ENCODE results near the gene C6orf163.
A peak's percentile ranks its signal among the peaks of the same experiment; 100 is the strongest.

The C6orf163 gene

GRCh38 chr6:87407901-87408720 is 63.5 kb downstream of the C6orf163 start, which contains the start of gene CFAP206:
CFAP206 (plus strand) TSS chr6:87407972; CDS start chr6:87409840, 1,868 bp downstream.
- peaks cover 15 to 37% of the 10 kb centered on the region in 2 donors for H3K27me3 Mint-ChIP-seq
- H3K4me1 Mint-ChIP-seq (ENCODE audit: low read depth in 2 of 2): peaks cover 5 to 6% of the 10 kb centered on the region in 2 donors
- peak; percentile 78 for ATAC-seq (replicated peaks)
- H3K36me3 Mint-ChIP-seq (ENCODE audit: insufficient read depth): peaks cover 9% of the 10 kb centered on the region
- H3K27ac Mint-ChIP-seq: peak within 1 kb of the TSS; percentile 72 to 90
- DNase-seq: peak; percentile 60 to 76 (median 64)
- no peaks in the 10 kb centered on the region for H3K9me3 Mint-ChIP-seq
- H3K4me3 Mint-ChIP-seq: peak within 1 kb of the TSS; percentile 86 to 87

- Mint-ChIP-seq H3K4me1 (ENCODE audit: low read depth in 2 of 2) (peaks cover 5 to 6% of the 10 kb centered on the region in 2 donors), H3K9me3 (no peaks in the 10 kb centered on the region), H3K4me3 (peak overlapping the region; percentile 86 to 87), H3K27ac (peak overlapping the region in 1 of 2 donors; percentile 90), H3K36me3 (ENCODE audit: insufficient read depth) (peaks cover 9% of the 10 kb centered on the region), H3K27me3 (peaks cover 15 to 40% of the 10 kb centered on the region in 2 donors)
- DNase-seq: no peak
- no peak for ATAC-seq (replicated peaks)
Measured at GRCh38 chr6:87408721-87409155, 64.1 kb downstream of the C6orf163 start.
